SJCRH30 (cell line): Measurements from ENCODE around the gene CENATAC. TPM values are rescaled to one million over a fixed set of nuclear protein-coding genes. Genes with fewer than 3 reads are reported as not detected.
"Not testable (repeated sequence)": the region's sequence is repeated elsewhere in the genome, so short reads cannot be mapped to it uniquely, and the experiment has no call there.

ENCODE experiments used
- DNase-seq, 2 experiments: peaks; one replicate each; pipeline ENCODE4 v3.0.0-alpha.2; 2015 to 2020
- H3K27ac ChIP-seq: fragments of 250-450 bp; sonication (Bioruptor Pico); 2 replicates; pipeline ENCODE4 v1.5.1; 2020; ENCODE audit warnings: mild to moderate bottlenecking, moderate library complexity
- H3K27me3 ChIP-seq: fragments of 250-450 bp; sonication (Bioruptor Pico); 2 replicates; pipeline ENCODE4 v1.5.1; 2020; ENCODE audit warnings: mild to moderate bottlenecking, moderate library complexity
- H3K36me3 ChIP-seq: fragments of 250-450 bp; sonication (Bioruptor Pico); 2 replicates; pipeline ENCODE4 v1.5.1; 2020; ENCODE audit warnings: mild to moderate bottlenecking, moderate library complexity
- H3K4me1 ChIP-seq: fragments of 250-450 bp; sonication (Bioruptor Pico); 2 replicates; pipeline ENCODE4 v1.5.1; 2020; ENCODE audit warnings: mild to moderate bottlenecking, moderate library complexity
- H3K4me3 ChIP-seq: fragments of 250-450 bp; sonication (Bioruptor Pico); 2 replicates; pipeline ENCODE4 v1.5.1; 2020; ENCODE audit warnings: mild to moderate bottlenecking, moderate library complexity
- H3K9me3 ChIP-seq: fragments of 250-450 bp; sonication (Bioruptor Pico); replicated peaks from 2 replicates; pipeline ENCODE4 v1.5.1; 2020; ENCODE audit warnings: mild to moderate bottlenecking, moderate library complexity
- total RNA-seq: library from RNA; depleted of rRNA; stranded (reverse); fragments of >200 nt; shearing (Covaris generic); gene quantifications from 2 replicates; pipeline ENCODE4 v1.2.3, GENCODE V29; 2014

Gene CENATAC
- total RNA-seq, 1 experiment from 2014 or later = 17.5 TPM

GRCh38 chr11:118975771-118976709 lies 21.9 kb upstream of the CENATAC start:
- no peaks in the 10 kb centered on the region for H3K36me3 ChIP-seq
- DNase-seq = peak in 1 of 2 experiments; percentile 47
- H3K4me3 ChIP-seq = no peak overlapping the region
- no peaks in the 10 kb centered on the region for H3K9me3 ChIP-seq
- H3K27ac ChIP-seq = no peak overlapping the region
- H3K27me3 ChIP-seq = no peaks in the 10 kb centered on the region; the same call in 1 of the 2 replicates
- no peaks in the 10 kb centered on the region for H3K4me1 ChIP-seq

- no peak for DNase-seq
- H3K27ac ChIP-seq = no peak overlapping the region
- H3K4me3 ChIP-seq = no peak overlapping the region
- no peaks in the 10 kb centered on the region; the same call in 1 of the 2 replicates for H3K27me3 ChIP-seq
- H3K4me1 ChIP-seq = no peaks in the 10 kb centered on the region
- no peaks in the 10 kb centered on the region for H3K9me3 ChIP-seq
- no peaks in the 10 kb centered on the region for H3K36me3 ChIP-seq
These were observed 18.5 kb upstream of the CENATAC start for GRCh38 chr11:118979434-118979833.

- Histone ChIP-seq H3K9me3 (no peaks in the 10 kb centered on the region), H3K4me3 (no peak overlapping the region), H3K27ac (no peak overlapping the region), H3K4me1 (no peaks in the 10 kb centered on the region), H3K36me3 (no peaks in the 10 kb centered on the region), H3K27me3 (no peaks in the 10 kb centered on the region; the same call in 1 of the 2 replicates)
- no peak for DNase-seq
These were observed 17.6 kb upstream of the CENATAC start for GRCh38 chr11:118980191-118980881.

- DNase-seq, H3K9me3 ChIP-seq, H3K27me3 ChIP-seq: not testable (repeated sequence)
These were observed 13.6 kb upstream of the CENATAC start for GRCh38 chr11:118984337-118984736.

GRCh38 chr11:118984825-118985224 lies 13.1 kb upstream of the CENATAC start:
- H3K4me3 ChIP-seq = no peak overlapping the region
- DNase-seq = peak in 1 of 2 experiments; percentile 36
- H3K27me3 ChIP-seq = no peaks in the 10 kb centered on the region; the same call in 1 of the 2 replicates
- no peaks in the 10 kb centered on the region for H3K4me1 ChIP-seq
- H3K27ac ChIP-seq = no peak overlapping the region
- no peaks in the 10 kb centered on the region for H3K36me3 ChIP-seq
- H3K9me3 ChIP-seq = no peaks in the 10 kb centered on the region

More at GRCh38 chr11:118984337-118984736, 13.6 kb upstream of the CENATAC start:
- H3K27ac ChIP-seq, H3K4me3 ChIP-seq, H3K4me1 ChIP-seq, H3K36me3 ChIP-seq: not testable (repeated sequence)

- no peaks in the 10 kb centered on the region for H3K36me3 ChIP-seq
- no peak for DNase-seq
- no peaks in the 10 kb centered on the region for H3K4me1 ChIP-seq
- H3K27ac ChIP-seq = no peak overlapping the region
- no peaks in the 10 kb centered on the region for H3K9me3 ChIP-seq
- H3K4me3 ChIP-seq = no peak overlapping the region
- no peaks in the 10 kb centered on the region for H3K27me3 ChIP-seq
These were observed 9.7 kb upstream of the CENATAC start for GRCh38 chr11:118988280-118988679.

- not testable (repeated sequence) for H3K27ac ChIP-seq, H3K4me1 ChIP-seq, H3K4me3 ChIP-seq, H3K9me3 ChIP-seq, H3K36me3 ChIP-seq, DNase-seq, H3K27me3 ChIP-seq
These were observed 6.4 kb upstream of the CENATAC start for GRCh38 chr11:118991486-118992038.

GRCh38 chr11:118996926-118997626 lies 862 bp upstream of the CENATAC start:
- peaks cover 5% of the 10 kb centered on the region; the same call in 1 of the 2 replicates for H3K36me3 ChIP-seq
- H3K9me3 ChIP-seq = no peaks in the 10 kb centered on the region
- H3K27ac ChIP-seq = peak overlapping the region; percentile 69
- H3K4me3 ChIP-seq = peak overlapping the region; percentile 89
- peak in 1 of 2 experiments; percentile 21 for DNase-seq
- no peaks in the 10 kb centered on the region for H3K27me3 ChIP-seq
- no peaks in the 10 kb centered on the region for H3K4me1 ChIP-seq

- no peaks in the 10 kb centered on the region for H3K9me3 ChIP-seq
- H3K4me3 ChIP-seq = peak overlapping the region; percentile 89
- no peaks in the 10 kb centered on the region for H3K4me1 ChIP-seq
- no peak for DNase-seq
- H3K27ac ChIP-seq = peak overlapping the region; percentile 69; the same call in 1 of the 2 replicates
- H3K36me3 ChIP-seq = peaks cover 5% of the 10 kb centered on the region; the same call in 1 of the 2 replicates
- no peaks in the 10 kb centered on the region for H3K27me3 ChIP-seq
These were observed 415 bp downstream of the CENATAC start for GRCh38 chr11:118998388-118998717.

- Histone ChIP-seq H3K4me3 (peak overlapping the region; percentile 89), H3K27me3 (no peaks in the 10 kb centered on the region), H3K4me1 (no peaks in the 10 kb centered on the region), H3K9me3 (no peaks in the 10 kb centered on the region), H3K27ac (no peak overlapping the region; the same call in 1 of the 2 replicates), H3K36me3 (peaks cover 5% of the 10 kb centered on the region; the same call in 1 of the 2 replicates)
- no peak for DNase-seq
These were observed 884 bp downstream of the CENATAC start for GRCh38 chr11:118998822-118999221.

- Histone ChIP-seq H3K27me3 (no peaks in the 10 kb centered on the region), H3K9me3 (no peaks in the 10 kb centered on the region), H3K4me3 (no peak overlapping the region), H3K36me3 (peaks cover 5% of the 10 kb centered on the region; the same call in 1 of the 2 replicates), H3K27ac (no peak overlapping the region), H3K4me1 (no peaks in the 10 kb centered on the region)
- no peak for DNase-seq
These were observed 3.0 kb downstream of the CENATAC start for GRCh38 chr11:119000906-119001305.

GRCh38 chr11:119006656-119007055 lies 8.7 kb downstream of the CENATAC start:
- Histone ChIP-seq H3K9me3 (no peaks in the 10 kb centered on the region), H3K27ac (no peak overlapping the region), H3K4me1 (no peaks in the 10 kb centered on the region), H3K36me3 (no peaks in the 10 kb centered on the region), H3K4me3 (no peak overlapping the region), H3K27me3 (no peaks in the 10 kb centered on the region)
- DNase-seq = no peak

GRCh38 chr11:119011476-119012053 lies 13.6 kb downstream of the CENATAC start:
- H3K27ac ChIP-seq = no peak overlapping the region
- H3K27me3 ChIP-seq = no peaks in the 10 kb centered on the region
- H3K4me1 ChIP-seq = no peaks in the 10 kb centered on the region
- H3K4me3 ChIP-seq = no peak overlapping the region
- no peaks in the 10 kb centered on the region for H3K9me3 ChIP-seq
- H3K36me3 ChIP-seq = peaks cover 32% of the 10 kb centered on the region
- DNase-seq = no peak

GRCh38 chr11:119012629-119013170 lies 14.8 kb downstream of the CENATAC start:
- Histone ChIP-seq H3K27ac (no peak overlapping the region), H3K9me3 (no peaks in the 10 kb centered on the region), H3K4me3 (no peak overlapping the region), H3K36me3 (peaks cover 41% of the 10 kb centered on the region), H3K27me3 (no peaks in the 10 kb centered on the region), H3K4me1 (no peaks in the 10 kb centered on the region)
- no peak for DNase-seq
